Subcutaneous abdominal adipose tissue (tissue), 5 donors: Measurements from ENCODE around the gene PKHD1.

Experiments used
- H3K27ac ChIP-seq: one replicate; pipeline ENCODE4 v1.7.0; 2013; ENCODE audit warnings: low read depth, mild to moderate bottlenecking, inconsistent platforms, low read length, moderate library complexity
- H3K27me3 ChIP-seq, 5 donors: one replicate each; pipeline ENCODE4 v1.7.0; 2013; ENCODE audit warnings: low read length in 5 of 5, inconsistent platforms in 1 of 5; ENCODE audit not compliant: control insufficient read depth in 5 of 5, insufficient read depth in 4 of 5
- H3K36me3 ChIP-seq, 5 donors: one replicate each; pipeline ENCODE4 v1.7.0; 2013; ENCODE audit warnings: low read length in 5 of 5; ENCODE audit not compliant: control insufficient read depth in 5 of 5, insufficient read depth in 5 of 5
- H3K4me1 ChIP-seq, 5 donors: one replicate each; pipeline ENCODE4 v1.7.0; 2013; ENCODE audit warnings: low read length in 5 of 5, mild to moderate bottlenecking in 3 of 5, moderate library complexity in 1 of 5; ENCODE audit not compliant: control insufficient read depth in 5 of 5, insufficient read depth in 5 of 5
- H3K4me3 ChIP-seq, 5 donors: one replicate each; pipeline ENCODE4 v1.7.0; 2013; ENCODE audit warnings: low read length in 5 of 5, low read depth in 1 of 5
- H3K9ac ChIP-seq, 5 donors: one replicate each; pipeline ENCODE4 v1.7.0; 2013; ENCODE audit warnings: low read length in 5 of 5, mild to moderate bottlenecking in 4 of 5, moderate library complexity in 3 of 5
- H3K9me3 ChIP-seq, 5 donors: one replicate each; pipeline ENCODE4 v1.7.0; 2013; ENCODE audit warnings: low read length in 5 of 5; ENCODE audit not compliant: control insufficient read depth in 5 of 5
- donor health status: healthy.
- donor health status: healthy.
- donor health status: healthy.
- donor health status: healthy.
- donor health status: healthy.

The PKHD1 gene

GRCh38 chr6:51793393-51793792, 294.0 kb downstream of the PKHD1 start:
- no peak overlapping the region for H3K9ac ChIP-seq
- H3K9me3 ChIP-seq: peaks cover 0 to 2% (median 0%) of the 10 kb centered on the region in 5 donors
- no peak overlapping the region for H3K4me3 ChIP-seq
- no peaks in the 10 kb centered on the region for H3K27me3 ChIP-seq
- H3K36me3 ChIP-seq: no peaks in the 10 kb centered on the region
- H3K4me1 ChIP-seq: no peaks in the 10 kb centered on the region
- no peak overlapping the region for H3K27ac ChIP-seq

- Histone ChIP-seq H3K27ac (no peak overlapping the region), H3K4me1 (no peaks in the 10 kb centered on the region), H3K9ac (no peak overlapping the region), H3K27me3 (no peaks in the 10 kb centered on the region), H3K36me3 (no peaks in the 10 kb centered on the region), H3K4me3 (no peak overlapping the region), H3K9me3 (peaks cover 0 to 2% (median 0%) of the 10 kb centered on the region in 5 donors)
Observed at GRCh38 chr6:51792273-51793030, 295.0 kb downstream of the PKHD1 start.

GRCh38 chr6:51790946-51791345, 296.5 kb downstream of the PKHD1 start:
- Histone ChIP-seq H3K9me3 (peaks cover 0 to under 1% (median 0%) of the 10 kb centered on the region in 5 donors), H3K36me3 (no peaks in the 10 kb centered on the region), H3K4me1 (no peaks in the 10 kb centered on the region), H3K9ac (no peak overlapping the region), H3K4me3 (no peak overlapping the region), H3K27me3 (no peaks in the 10 kb centered on the region), H3K27ac (no peak overlapping the region)

- no peaks in the 10 kb centered on the region for H3K9me3 ChIP-seq
- H3K4me1 ChIP-seq: no peaks in the 10 kb centered on the region
- H3K9ac ChIP-seq: no peak overlapping the region
- H3K4me3 ChIP-seq: no peak overlapping the region
- H3K27me3 ChIP-seq: no peaks in the 10 kb centered on the region
- H3K27ac ChIP-seq: no peak overlapping the region
- no peaks in the 10 kb centered on the region for H3K36me3 ChIP-seq
Observed at GRCh38 chr6:51788121-51788520, 299.3 kb downstream of the PKHD1 start.

GRCh38 chr6:51778666-51779065, 308.7 kb downstream of the PKHD1 start:
- Histone ChIP-seq H3K27me3 (no peaks in the 10 kb centered on the region), H3K4me3 (no peak overlapping the region), H3K27ac (no peak overlapping the region), H3K36me3 (no peaks in the 10 kb centered on the region), H3K4me1 (no peaks in the 10 kb centered on the region), H3K9ac (no peak overlapping the region), H3K9me3 (no peaks in the 10 kb centered on the region)

GRCh38 chr6:51777618-51778017, 309.8 kb downstream of the PKHD1 start:
- no peaks in the 10 kb centered on the region for H3K4me1 ChIP-seq
- no peak overlapping the region for H3K9ac ChIP-seq
- H3K27ac ChIP-seq: no peak overlapping the region
- H3K27me3 ChIP-seq: no peaks in the 10 kb centered on the region
- H3K4me3 ChIP-seq: no peak overlapping the region
- H3K36me3 ChIP-seq: no peaks in the 10 kb centered on the region
- H3K9me3 ChIP-seq: no peaks in the 10 kb centered on the region

- Histone ChIP-seq H3K9me3 (no peaks in the 10 kb centered on the region), H3K4me1 (no peaks in the 10 kb centered on the region), H3K9ac (no peak overlapping the region), H3K27me3 (no peaks in the 10 kb centered on the region), H3K4me3 (no peak overlapping the region), H3K27ac (no peak overlapping the region), H3K36me3 (no peaks in the 10 kb centered on the region)
Observed at GRCh38 chr6:51775942-51776860, 311.2 kb downstream of the PKHD1 start.

GRCh38 chr6:51768087-51768486, 319.3 kb downstream of the PKHD1 start:
- no peaks in the 10 kb centered on the region for H3K36me3 ChIP-seq
- no peak overlapping the region for H3K9ac ChIP-seq
- H3K4me1 ChIP-seq: no peaks in the 10 kb centered on the region
- H3K27me3 ChIP-seq: no peaks in the 10 kb centered on the region
- no peak overlapping the region for H3K27ac ChIP-seq
- peaks cover 0 to 9% (median 5%) of the 10 kb centered on the region in 5 donors for H3K9me3 ChIP-seq
- no peak overlapping the region for H3K4me3 ChIP-seq

- no peaks in the 10 kb centered on the region for H3K36me3 ChIP-seq
- H3K27ac ChIP-seq: no peak overlapping the region
- no peak overlapping the region for H3K4me3 ChIP-seq
Observed at GRCh38 chr6:51765230-51765629, 322.2 kb downstream of the PKHD1 start.

GRCh38 chr6:51753635-51754034, 333.8 kb downstream of the PKHD1 start:
- H3K36me3 ChIP-seq: no peaks in the 10 kb centered on the region
- H3K27ac ChIP-seq: no peak overlapping the region
- no peak overlapping the region for H3K4me3 ChIP-seq
- no peaks in the 10 kb centered on the region for H3K9me3 ChIP-seq
- no peaks in the 10 kb centered on the region for H3K4me1 ChIP-seq
- no peak overlapping the region for H3K9ac ChIP-seq
- H3K27me3 ChIP-seq: no peaks in the 10 kb centered on the region

More at GRCh38 chr6:51765230-51765629, 322.2 kb downstream of the PKHD1 start:
- H3K27me3 ChIP-seq: no peaks in the 10 kb centered on the region
- no peaks in the 10 kb centered on the region for H3K4me1 ChIP-seq
- peaks cover 0 to 9% (median 5%) of the 10 kb centered on the region in 5 donors for H3K9me3 ChIP-seq
- H3K9ac ChIP-seq: no peak overlapping the region
